ENCODE results near the gene OR7G2. TPM values are rescaled to one million over a fixed set of nuclear protein-coding genes. Genes with fewer than 3 reads are reported as not detected.

OR7G2 gene
- total RNA-seq (2014; rRNA removed; shearing (Covaris generic)) = not detected in 2 replicates

GRCh38 chr19:9107375-9107774 lies at the start of gene OR7G2:
Gene OR7G2 (minus strand): TSS chr19:9107475. CDS start chr19:9103243, 4,232 bp downstream.
- in situ Hi-C loops (cut with HindIII; ENCODE audit: low sequenced_read_pairs) = no loop called here
- DNase-seq (ENCODE audit: low spot score) = no peak

GRCh38 chr19:9156304-9156703 lies 49.0 kb upstream of the OR7G2 start:
- DNase-seq (ENCODE audit: low spot score) = no peak
- in situ Hi-C loops (cut with HindIII; ENCODE audit: low sequenced_read_pairs) = no loop called here

GRCh38 chr19:9155591-9155990 lies 48.3 kb upstream of the OR7G2 start:
- no peak for DNase-seq (ENCODE audit: low spot score)
- in situ Hi-C loops (cut with HindIII; ENCODE audit: low sequenced_read_pairs) = no loop called here

GRCh38 chr19:9151367-9151766 lies 44.1 kb upstream of the OR7G2 start:
- in situ Hi-C loops (cut with HindIII; ENCODE audit: low sequenced_read_pairs) = no loop called here

GRCh38 chr19:9150650-9151049 lies 43.4 kb upstream of the OR7G2 start:
- DNase-seq (ENCODE audit: low spot score) = no peak
- in situ Hi-C loops (cut with HindIII; ENCODE audit: low sequenced_read_pairs) = no loop called here

More at GRCh38 chr19:9151367-9151766, 44.1 kb upstream of the OR7G2 start:
- DNase-seq (ENCODE audit: low spot score) = no peak

GRCh38 chr19:9149997-9150396 lies 42.7 kb upstream of the OR7G2 start:
- no peak for DNase-seq (ENCODE audit: low spot score)

GRCh38 chr19:9148697-9149096 lies 41.4 kb upstream of the OR7G2 start:
- no peak for DNase-seq (ENCODE audit: low spot score)
- in situ Hi-C loops (cut with HindIII; ENCODE audit: low sequenced_read_pairs) = no loop called here

More at GRCh38 chr19:9149997-9150396, 42.7 kb upstream of the OR7G2 start:
- in situ Hi-C loops (cut with HindIII; ENCODE audit: low sequenced_read_pairs) = no loop called here

- DNase-seq (ENCODE audit: low spot score) = no peak
- in situ Hi-C loops (cut with HindIII; ENCODE audit: low sequenced_read_pairs) = no loop called here
Measured at GRCh38 chr19:9146882-9147281, 39.6 kb upstream of the OR7G2 start.

DNA sequence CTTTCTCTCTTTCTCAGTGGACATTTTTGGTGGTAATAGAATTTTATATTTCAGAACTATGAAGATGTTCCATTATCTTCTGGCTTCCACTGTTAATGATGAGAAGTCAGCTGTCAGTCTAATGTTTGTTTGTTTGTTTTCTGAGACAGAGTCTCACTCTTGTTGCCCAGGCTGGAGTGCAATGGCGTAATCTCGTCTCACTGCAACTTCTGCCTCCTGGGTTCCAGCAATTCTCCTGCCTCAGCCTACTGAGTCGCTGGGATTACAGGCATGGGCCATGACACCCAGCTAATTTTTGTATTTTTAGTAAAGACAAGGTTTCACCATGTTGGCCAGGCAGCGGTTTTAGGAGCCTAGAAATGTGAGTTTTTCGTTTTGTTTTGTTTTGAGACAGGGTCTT lies 37.6 kb upstream of the OR7G2 start:
- no peak for DNase-seq (ENCODE audit: low spot score)
- in situ Hi-C loops (cut with HindIII; ENCODE audit: low sequenced_read_pairs) = no loop called here

- in situ Hi-C loops (cut with HindIII; ENCODE audit: low sequenced_read_pairs) = no loop called here
Measured at GRCh38 chr19:9140159-9140874, 33.0 kb upstream of the OR7G2 start, which contains the start of gene ZNF317. Gene ZNF317 (plus strand): TSS chr19:9140397. CDS start chr19:9156017, 15,620 bp downstream.

DNA sequence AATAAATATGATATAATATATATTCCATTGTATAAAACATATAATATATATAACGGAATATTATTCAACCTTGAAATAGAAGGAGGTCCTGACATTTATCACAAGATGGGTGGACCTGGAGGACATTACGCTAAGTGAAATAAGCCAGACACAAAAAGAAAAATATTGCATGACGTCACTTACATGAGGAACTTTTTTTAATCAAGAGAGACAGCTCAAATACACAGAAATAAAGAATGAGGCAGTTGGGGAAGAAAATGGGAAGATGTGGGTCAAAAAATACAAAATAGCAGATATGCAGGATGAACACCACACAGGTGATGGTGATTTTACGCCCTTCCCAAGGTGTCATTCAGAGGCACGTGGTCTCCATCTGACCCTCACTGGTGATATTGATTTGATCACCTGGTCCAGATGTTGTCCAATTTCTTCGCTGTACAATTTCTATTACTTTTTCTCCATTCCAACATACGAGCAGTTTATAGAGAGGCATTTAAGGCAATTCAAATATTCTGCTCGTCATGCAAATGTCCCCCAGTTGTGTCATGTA lies 32.4 kb upstream of the OR7G2 start:
- in situ Hi-C loops (cut with HindIII; ENCODE audit: low sequenced_read_pairs) = no loop called here
- DNase-seq (ENCODE audit: low spot score) = no peak

More at GRCh38 chr19:9140159-9140874, 33.0 kb upstream of the OR7G2 start, which contains the start of gene ZNF317:
- DNase-seq (ENCODE audit: low spot score) = peak; percentile 95

DNA sequence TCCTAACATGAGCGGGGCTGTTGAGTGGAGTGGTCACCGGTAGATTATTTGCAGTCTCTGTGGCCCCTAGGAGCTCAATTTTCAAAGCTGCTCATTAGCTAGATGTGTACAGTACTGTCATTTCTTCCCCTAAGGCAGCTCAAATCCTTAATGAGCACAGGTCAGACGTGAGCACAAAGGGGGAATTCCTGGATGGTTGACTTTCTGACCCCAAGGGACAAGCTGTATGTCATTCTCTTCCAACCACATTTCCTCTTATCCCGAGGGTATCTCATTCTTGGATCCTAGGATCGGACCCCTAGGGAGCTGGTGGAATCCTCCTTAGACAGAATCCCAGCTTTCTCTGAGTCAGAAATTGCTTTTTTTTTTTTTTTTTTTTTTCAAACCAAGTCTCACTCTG lies 25.1 kb upstream of the OR7G2 start:
- in situ Hi-C loops (cut with HindIII; ENCODE audit: low sequenced_read_pairs) = no loop called here
- DNase-seq (ENCODE audit: low spot score) = no peak

DNA sequence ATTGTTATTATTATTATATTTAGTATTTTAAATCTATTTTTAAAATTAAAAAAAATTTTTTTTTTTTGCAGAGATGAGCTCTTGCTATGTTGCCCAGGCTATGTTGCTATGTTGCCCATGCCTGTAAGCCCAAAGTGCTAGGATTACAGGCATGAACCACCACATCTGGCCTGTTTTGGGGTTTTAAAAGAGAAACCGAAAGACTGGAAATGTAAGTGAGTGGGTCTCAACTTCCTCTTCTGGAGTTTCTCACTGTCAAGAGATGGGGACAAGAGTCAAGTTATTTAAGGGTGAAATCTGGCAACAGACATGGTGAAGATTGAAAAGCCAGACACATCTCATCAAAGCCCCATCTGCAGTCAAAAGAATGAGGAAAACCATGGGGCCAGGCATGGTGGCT lies 23.7 kb upstream of the OR7G2 start:
- in situ Hi-C loops (cut with HindIII; ENCODE audit: low sequenced_read_pairs) = no loop called here
- no peak for DNase-seq (ENCODE audit: low spot score)

DNA sequence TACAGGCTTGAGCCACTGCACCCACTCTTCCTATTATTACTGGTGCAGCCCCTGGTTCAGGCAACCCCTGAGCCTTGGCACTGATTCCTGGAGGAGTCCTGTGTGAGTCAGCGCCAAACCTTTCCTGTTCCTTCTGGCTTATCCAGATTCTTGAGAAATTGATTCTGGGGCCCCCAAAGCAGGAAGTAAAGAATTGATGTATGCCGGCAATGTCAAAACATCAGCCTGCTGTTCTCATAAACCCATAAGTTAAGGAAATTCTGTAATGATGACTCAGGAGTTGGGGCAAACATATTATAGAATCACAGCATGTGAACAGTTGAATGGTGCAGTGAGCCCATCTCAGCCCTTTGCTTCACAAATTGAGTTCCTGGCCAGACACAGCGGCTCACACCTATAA lies 20.9 kb upstream of the OR7G2 start:
- no peak for DNase-seq (ENCODE audit: low spot score)
- in situ Hi-C loops (cut with HindIII; ENCODE audit: low sequenced_read_pairs) = no loop called here

GRCh38 chr19:9126900-9127405 lies 19.7 kb upstream of the OR7G2 start, which contains the start of gene OR7G3:
Gene OR7G3 (minus strand): TSS chr19:9126950. CDS start chr19:9126950, 0 bp downstream.
- in situ Hi-C loops (cut with HindIII; ENCODE audit: low sequenced_read_pairs) = no loop called here
- DNase-seq (ENCODE audit: low spot score) = no peak

GRCh38 chr19:9116547-9116946 lies 9.3 kb upstream of the OR7G2 start:
- no peak for DNase-seq (ENCODE audit: low spot score)
- in situ Hi-C loops (cut with HindIII; ENCODE audit: low sequenced_read_pairs) = no loop called here

GRCh38 chr19:9115307-9115813 lies 8.1 kb upstream of the OR7G2 start, which contains the start of gene OR7G1:
Gene OR7G1 (minus strand): TSS chr19:9115763. CDS start chr19:9115763, 0 bp downstream.
- in situ Hi-C loops (cut with HindIII; ENCODE audit: low sequenced_read_pairs) = no loop called here
- DNase-seq (ENCODE audit: low spot score) = no peak

GRCh38 chr19:9109959-9110358 lies 2.7 kb upstream of the OR7G2 start:
- DNase-seq (ENCODE audit: low spot score) = no peak
- in situ Hi-C loops (cut with HindIII; ENCODE audit: low sequenced_read_pairs) = no loop called here

DNA sequence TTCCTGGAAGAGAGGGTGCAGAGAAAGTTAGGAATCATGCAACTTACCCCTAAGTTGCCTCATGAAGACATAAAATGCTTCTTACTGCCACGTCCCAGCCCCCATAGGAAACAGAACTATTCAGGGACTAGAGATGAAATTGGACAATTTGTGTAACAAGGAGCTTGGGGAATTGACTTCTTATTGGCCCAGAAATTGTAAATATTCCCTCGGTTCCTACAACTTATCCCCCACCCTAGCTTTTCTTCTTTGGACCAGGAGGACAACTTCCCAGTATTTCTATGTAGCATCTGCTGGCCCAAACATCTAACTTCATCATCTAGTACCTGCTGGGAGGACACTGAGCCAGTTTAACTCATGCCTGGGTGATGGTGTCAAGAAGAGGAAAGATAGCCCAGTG lies 20.5 kb downstream of the OR7G2 start, which contains the start of gene OR1M1:
TSS of gene OR1M1 (plus strand) at position 301 of the 400 bp plus-strand sequence. CDS start 6,184 bp downstream, outside the sequence.
- in situ Hi-C loops (cut with HindIII; ENCODE audit: low sequenced_read_pairs) = no loop called here
- DNase-seq (ENCODE audit: low spot score) = no peak

GRCh38 chr19:9078651-9079050 lies 28.6 kb downstream of the OR7G2 start:
- in situ Hi-C loops (cut with HindIII; ENCODE audit: low sequenced_read_pairs) = no loop called here

More at GRCh38 chr19:9078651-9079050, 28.6 kb downstream of the OR7G2 start:
- no peak for DNase-seq (ENCODE audit: low spot score)
